Stimulated activated CD4-positive, alpha-beta T cell treated with anti-CD3 and anti-CD28 coated beads, Interleukin-15, amount 100 ng/mL, for 1 hour (primary cell): ENCODE results near the gene HDAC11.

Experiments used
- DNase-seq, 2 donors: peaks; one replicate each; pipeline ENCODE4 v3.0.0-alpha.2; 2020; ENCODE audit warnings: low read depth in 1 of 2, low spot score in 1 of 2

The HDAC11 gene

GRCh38 chr3:13522236-13522635 is 42.1 kb downstream of the HDAC11 start:
- no peak for DNase-seq

DNA sequence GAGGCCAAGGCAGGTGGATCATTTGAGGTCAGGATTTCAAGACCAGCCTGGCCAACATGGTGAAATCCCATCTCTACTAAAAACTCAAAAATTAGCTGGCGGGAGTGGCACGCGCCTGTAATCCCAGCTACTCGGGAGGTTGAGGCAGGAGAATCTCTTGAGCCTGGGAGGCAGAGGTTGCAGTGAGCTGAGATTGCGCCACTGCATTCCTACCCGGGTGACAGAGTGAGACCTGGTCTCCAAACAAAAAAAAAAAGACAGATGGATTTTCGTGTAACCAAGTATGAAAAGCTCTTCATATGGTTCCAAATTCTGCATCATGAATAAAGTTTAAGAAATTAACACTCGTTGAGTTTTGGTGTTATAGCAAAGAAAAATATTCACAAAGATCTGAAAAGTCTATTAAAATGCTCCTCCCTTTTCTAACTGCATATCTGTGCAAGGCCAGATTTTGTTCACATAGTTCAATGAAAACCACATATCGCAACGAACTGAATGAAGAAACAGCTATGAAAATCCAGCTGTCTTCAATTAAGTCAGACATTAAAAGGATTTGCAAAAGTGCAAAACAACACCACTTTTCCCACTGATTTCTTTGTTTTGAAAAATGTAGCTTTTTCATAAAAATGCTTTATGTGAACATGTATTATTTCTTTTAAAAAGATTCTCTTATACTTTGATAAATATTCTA is 45.0 kb downstream of the HDAC11 start:
- no peak for DNase-seq

GRCh38 chr3:13525827-13526625 is 45.9 kb downstream of the HDAC11 start:
- DNase-seq: no peak

DNA sequence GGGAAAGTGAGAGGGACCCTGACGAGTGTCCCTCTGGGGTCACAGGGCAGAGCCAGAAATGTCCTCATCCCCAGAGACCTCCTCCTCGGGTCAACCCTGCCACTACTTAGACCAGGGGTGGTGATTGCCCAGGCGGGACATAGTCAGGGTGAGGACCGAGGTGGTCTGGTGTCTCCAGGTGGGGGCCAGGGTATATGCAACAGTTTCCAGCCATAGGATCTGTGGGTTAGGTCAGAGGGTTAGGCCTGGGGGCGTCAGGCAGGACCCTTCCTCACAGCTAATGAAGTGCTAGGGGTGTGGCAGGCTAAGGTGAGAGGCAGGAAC is 46.5 kb downstream of the HDAC11 start:
- DNase-seq: no peak

DNA sequence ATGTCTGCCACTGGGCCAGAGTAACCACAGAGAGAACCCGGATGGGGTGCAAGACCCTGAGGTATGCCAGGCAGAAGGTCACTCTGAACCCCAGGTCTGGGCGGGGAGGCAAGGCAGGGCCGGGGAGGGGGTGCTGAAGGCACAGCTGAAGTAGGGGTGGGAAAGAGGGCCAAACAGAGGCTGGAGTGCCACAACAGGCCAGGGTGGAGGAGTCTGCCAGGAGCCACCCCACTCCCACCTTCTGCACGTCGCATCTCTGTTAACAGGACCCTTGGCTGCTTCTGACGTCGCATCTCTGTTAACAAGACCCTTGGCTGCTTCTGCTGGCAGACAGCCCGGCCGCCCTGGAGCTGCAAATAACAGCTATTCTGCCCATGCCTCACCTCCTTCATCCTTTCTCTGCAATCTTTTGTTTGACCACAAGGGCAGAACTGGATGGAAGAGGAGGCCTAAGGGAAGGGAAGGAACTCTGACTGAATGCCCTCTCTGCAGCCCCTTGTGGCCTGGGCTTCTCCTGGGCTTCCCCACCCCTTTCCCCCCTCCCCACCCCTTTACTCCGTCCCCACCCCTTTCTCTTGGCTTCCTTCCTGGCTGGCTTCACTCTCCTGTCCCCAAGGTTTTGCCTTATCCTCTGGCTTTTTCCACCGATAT is 48.2 kb downstream of the HDAC11 start:
- no peak for DNase-seq

DNA sequence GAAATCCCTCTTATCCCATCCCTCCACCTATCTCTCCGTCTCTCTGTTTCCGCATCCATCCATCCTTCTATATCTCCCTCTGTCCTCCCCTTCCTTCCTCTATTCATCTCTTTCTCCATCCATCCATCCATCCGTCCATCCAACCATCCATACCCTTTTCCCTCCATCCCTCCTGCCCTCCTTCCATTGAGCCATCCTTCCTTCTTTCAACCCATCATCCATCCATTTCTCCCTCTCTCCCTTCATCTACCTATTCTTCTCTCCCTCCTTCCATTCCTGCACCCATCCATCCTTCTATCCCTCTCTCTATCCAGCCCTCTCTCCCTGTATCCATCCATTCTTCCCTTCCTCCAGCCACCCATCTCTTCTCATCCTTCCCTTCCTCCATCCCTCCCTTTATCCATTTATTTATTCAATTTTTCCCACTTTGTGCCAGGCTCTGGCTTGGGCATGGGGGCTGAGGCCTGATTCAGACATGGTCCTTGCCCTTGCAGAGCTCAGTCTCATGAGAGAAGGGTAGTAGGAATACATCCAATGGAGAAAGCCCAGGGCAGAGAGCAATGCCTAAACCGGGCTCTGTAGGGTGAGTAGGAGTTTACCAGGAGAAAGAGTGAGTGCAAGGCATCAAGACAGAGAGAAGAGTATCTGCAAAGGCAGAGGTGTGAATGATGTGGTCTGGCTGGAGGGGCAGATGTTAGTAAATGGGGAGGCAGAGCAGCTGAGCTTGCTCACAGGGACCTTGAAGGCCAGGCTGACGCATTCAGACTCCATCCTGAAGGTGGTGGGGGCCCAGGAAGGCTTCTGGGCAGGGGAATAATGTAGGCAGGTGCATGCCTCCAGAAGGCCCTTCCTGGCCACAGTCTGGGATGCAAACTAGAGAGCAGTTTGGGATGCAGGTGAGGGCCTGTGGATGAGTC is 49.3 kb downstream of the HDAC11 start:
- DNase-seq: no peak

DNA sequence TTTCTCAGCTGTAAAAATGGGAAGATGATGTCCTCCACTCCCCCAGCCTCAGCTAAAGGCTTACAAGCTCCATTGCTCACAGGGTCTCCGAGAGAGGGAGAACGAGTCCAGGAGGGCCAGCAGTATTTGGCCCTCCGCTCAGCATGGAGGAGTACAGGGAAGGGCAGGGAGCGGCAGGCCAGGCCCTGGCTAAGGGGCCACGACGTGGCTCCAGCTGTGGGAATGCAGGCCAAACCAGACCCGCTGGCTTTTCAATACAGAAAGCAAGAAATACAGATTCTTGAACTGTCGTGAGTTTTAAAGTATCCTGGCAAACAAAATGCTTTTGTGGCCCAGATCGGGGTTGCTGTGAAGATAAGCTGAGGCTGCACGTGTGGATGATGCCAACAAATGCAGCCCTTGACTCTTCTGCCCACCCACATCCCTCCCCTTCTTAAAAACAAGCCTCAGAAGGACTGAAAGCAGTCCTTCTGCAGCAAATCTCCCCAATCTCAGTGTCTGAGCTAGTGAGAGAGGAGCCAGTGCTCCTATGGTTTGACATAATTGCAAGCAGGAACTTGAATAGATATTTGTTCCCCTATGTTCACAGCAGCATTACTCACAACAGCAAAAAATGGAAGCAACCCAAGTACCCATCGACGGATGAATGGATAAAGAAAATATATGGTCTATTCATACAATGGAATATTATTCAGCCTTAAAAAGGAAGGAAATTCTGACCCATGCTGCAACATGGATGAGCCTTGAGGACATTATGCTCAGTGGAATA is 50.3 kb downstream of the HDAC11 start:
- DNase-seq: no peak

DNA sequence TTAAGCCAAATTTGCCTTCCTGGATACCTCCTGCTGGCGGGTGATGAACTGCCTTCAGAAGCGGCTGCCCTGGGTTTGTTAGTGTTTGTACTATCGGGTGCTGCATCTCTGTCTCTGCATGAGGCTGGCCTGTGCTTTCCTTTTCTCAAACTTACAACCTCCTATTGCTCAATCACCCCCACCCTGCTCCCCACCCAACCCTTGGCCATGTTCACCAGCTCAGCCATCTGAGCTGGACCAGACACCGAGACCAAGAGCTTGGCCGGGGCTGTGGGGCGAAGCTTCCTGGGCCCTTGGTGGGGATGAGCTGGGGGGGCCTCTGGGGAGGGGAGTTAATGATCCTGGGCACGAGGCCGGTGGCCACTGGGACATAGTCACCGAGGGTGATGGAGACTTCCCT is 52.0 kb downstream of the HDAC11 start:
- DNase-seq: no peak

DNA sequence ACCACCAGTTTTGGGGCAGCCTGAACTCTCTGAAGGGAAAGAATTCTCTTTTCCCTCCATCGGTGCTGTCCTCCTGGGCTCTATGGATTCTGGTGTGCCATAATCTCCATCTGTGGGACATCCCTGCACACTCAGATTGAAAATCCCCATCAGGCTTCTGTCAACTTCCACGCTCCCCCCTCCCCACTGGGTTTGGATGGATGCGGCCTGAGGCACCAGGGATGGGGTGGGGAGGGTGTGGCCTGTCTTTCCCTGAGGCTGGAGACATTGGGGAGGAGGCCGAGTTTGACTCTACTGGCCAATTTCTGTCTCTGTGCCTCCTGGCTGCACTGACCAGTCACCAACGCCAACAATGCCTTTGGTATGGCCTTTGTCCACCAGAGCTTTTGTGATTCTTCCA is 52.5 kb downstream of the HDAC11 start:
- DNase-seq: no peak

DNA sequence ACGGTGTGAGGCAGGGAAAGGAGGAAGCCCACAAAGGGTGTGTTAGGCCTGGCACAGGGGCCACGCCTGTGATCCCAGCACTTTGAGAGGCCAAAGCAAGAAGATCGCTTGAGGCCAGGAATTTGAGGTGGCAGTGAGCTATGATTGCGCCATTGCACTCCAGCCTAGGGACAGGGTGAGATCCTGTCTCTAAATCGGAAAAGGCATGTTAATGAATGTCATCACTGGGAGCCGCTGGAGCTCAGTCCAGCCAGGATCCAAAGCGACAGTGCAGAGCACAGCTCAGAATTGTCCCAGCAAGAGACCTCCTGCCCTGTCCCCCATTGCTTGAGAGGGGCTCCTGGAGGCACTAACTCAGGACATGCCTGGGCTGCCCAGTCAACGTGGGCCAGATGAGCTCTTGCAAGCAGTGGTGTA is 53.8 kb downstream of the HDAC11 start:
- no peak for DNase-seq

DNA sequence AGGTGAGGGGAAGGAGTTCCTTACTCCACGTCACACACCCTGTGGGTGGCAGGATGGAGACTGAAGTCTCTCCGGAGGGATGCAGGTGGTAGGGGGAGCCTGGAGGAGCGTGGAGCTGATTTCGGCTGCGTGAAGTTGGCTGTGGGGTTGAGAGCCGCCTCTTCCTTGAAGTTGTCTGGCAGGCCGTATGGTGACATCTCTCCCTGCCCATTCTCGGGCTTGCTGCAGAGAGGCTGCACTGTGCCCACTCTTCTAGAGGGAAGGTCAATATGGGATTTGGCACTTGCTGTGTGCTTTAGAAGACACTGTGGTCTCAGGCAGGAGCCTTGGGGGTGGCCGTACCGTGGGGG is 55.4 kb downstream of the HDAC11 start:
- no peak for DNase-seq

DNA sequence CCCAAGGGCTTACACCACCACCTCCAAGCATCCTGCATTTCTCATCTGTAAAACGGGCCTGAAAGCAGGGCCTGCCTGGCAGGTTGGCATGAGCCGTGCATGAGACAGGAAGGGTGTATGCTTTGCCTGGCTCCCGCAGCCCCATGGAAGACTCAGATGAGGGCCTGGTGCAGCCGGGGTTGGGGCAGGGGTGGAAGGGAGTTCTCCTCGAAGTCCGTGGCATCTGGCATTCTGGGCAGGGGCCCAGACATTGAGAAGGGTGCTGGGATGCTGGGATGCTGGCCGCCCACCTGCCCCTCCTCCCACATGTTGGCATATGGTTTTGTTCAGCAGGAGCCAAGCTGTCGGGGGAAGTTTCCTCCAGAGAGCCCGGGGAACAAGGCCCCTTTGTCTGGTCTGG is 55.8 kb downstream of the HDAC11 start:
- no peak for DNase-seq

- no peak for DNase-seq
Measured at GRCh38 chr3:13536432-13536831, 56.3 kb downstream of the HDAC11 start.

DNA sequence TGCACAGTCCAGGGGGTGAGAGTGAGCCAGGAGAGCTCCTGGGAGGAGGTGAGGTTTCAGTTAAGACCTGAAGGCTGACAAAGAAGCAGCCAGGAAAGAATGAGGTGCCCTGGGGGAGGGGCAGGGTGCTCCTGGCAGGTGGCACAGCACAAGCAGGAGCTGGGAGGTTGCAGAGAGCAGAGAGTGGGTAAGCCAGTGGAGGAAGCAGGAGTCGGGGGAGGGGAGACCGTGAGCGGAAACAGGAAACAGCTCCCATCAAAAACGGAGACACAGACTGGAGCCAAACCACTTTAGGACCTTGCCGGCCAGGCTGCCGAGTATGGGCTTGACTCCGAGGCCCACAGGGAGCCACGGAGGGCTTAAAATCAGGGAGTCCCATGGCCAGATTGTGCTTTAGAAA is 56.7 kb downstream of the HDAC11 start:
- no peak for DNase-seq

DNA sequence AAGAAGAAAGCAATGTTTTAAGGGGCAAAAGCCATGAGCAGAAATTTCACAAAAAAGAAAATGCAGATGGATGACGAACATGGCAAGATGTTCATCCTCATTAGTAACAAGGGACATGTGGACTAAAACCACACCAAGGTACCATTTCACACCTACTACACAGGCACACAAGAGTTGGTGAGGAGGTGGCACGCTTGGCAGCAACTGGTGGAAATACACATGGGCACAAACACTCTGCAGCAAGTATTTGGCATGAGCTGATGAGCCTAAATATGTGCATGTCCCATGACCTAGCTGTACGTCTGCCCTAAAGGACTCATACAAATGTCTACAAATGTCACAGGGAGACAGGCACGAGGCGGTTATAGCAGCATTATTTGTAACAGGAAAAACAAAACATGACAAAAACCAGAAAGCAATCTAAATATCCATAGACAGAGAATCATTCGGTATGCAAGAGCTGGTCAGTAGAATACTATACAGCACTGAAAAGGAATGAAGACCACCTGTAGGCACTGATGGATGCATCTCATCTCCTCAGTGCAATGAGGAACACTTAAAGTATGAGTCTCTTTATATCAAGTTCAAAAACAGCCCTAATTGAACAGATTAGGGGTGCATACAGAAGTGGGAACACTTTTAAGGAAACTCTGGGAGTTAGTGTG is 57.3 kb downstream of the HDAC11 start:
- no peak for DNase-seq

DNA sequence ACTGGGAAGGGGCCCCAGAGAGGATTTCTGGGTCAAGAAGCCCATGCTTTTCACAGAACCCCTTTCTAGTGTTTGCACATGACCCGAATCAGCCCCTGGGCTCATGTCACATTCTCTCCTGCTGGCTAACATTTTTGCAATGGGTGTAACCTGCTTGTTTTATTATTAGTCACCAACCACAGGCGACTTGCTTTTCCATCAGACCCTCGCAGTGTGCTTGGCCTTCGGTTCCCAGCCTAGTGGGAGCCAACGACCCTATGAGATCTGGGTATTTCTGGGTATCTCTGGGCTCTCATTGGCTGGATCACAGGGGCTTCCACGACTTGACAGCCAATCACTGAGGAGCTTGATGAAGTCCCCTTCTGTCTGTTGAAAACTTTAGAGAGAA is 57.8 kb downstream of the HDAC11 start:
- DNase-seq: no peak

GRCh38 chr3:13538520-13539291 is 58.6 kb downstream of the HDAC11 start:
- no peak for DNase-seq

GRCh38 chr3:13539292-13539638 is 59.2 kb downstream of the HDAC11 start:
- no peak for DNase-seq

DNA sequence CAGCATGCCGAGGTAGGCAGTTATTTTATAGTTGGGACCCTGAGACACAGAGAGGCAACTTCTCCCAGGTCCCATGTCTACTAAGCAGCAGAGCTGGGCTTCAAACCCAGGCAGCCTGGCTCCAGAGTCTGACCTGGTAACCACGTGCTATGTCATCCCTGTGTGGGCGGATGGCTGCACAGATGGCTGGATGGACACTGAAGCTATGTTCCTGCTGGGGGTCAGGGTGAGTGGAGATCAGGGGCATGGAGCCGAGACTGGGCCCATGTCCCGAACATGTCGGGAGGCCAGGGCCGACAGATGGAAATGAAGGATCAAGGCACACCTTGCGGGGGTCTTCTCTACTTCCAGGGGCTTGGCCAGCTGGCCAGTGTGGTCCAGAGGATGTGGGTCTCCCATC is 59.6 kb downstream of the HDAC11 start:
- DNase-seq: no peak
